Cortex of kidney (tissue), 1 donor: ENCODE measurements around the gene UMOD.

Source experiments
- DNase-seq: peaks from one replicate; lab custom pipeline; 2025; lab: John Stamatoyannopoulos, UW

UMOD gene

DNA sequence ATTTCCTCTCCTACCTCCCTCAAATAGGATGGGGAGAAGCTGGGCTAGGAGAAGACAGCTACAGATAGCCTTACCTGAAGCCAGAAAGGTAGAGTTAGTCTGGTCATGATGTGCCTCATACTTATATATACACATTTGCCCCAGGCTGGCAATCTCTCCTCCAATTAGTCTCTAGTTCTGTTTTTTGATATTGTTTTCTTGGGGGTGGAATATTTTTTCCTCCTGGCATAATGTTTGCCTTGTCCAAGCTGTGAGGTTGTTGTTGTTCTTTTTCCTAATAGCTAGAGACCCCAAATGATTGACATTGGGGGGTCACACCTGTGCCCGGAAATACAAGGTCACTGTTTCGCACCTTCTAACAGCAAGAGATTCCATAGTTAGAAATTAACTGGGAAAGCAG, at the start of gene UMOD:
UMOD (minus strand) TSS at position 101 of the 400 bp plus-strand sequence. CDS start 1,978 bp downstream, outside the sequence.
- DNase-seq: no peak

DNA sequence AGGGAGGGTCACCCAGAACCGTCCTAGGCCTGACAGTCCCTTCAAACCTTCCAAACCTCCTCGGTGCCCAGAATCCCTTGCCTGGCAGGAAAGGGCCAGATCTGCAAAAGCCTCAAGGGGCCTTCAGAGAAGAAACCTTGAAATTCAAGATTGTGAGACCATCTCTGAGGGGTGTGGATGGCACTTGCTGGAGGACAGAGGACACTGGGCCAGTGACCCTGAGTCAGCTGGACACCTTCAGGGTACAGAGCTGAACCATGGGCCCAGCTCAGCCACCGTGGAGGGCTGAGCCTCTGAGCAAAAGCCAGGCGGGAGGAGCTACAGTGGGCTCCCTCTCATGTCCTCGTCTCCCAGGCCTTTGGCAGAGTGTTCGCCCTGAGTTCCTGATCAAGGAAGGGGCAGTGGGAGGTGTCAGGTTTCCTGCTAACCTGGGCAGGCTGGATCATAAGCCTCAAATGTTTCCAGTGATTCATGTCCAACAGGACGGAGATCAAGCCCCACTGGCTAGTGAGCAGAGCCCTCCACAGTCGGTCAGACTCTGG, 49.0 kb upstream of the UMOD start:
- DNase-seq: no peak

DNA sequence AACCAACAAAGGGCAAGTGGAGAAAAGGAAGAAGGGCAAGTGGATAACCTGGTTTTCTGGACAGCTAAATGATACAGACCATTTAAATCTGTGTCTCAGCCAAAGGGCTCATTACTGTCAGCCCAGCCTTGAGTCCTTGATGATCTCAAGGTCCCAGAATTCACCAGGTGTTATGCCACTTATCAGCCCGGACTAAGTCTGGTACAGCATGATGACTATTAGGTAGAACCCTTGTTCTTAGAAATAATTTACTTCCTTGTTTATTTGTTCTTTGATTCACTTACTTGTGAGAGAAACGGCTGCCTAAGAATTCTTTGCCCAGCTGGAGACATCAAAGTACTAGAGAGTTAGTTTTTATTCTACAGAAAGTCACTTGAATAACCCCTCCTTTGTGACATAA, 48.6 kb upstream of the UMOD start:
- no peak for DNase-seq

DNA sequence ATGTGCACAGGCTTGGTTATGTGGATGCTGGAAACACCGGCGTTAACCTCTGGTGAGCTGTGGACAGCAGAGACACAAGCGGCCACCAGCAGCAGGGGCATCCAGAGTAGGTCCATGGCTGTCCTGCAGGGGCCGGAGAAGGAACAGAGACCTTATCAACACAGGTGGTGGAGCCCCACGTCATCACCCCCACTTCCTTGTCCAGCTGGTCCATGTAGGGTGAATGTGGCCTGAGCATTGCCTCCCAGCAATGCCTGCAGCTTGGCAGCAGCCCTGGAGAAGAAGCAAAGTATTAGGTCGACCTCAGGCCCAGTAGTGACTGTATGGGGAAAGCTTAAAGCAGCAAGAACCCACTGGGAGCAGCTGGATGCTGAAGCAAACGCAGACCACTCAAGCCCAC, 46.7 kb upstream of the UMOD start:
- DNase-seq: no peak

DNA sequence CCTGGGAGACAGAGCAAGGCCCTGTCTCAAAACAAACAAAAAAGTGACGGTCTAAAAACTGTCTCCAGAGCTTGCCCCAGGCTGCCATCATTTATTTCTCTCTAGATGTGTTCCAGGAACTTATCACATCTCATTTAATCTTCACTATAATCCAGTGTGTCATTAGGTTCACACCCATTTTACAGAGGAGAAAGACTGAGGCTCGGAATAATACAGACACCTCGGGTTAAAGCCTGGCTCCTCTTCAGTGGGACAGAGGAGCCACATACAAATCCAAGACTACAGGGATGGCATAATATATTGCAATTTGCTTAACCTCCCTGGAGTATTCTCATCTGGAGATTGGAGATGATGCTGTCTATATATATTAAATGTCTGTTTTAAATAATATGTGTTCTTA, 46.1 kb upstream of the UMOD start:
- no peak for DNase-seq

DNA sequence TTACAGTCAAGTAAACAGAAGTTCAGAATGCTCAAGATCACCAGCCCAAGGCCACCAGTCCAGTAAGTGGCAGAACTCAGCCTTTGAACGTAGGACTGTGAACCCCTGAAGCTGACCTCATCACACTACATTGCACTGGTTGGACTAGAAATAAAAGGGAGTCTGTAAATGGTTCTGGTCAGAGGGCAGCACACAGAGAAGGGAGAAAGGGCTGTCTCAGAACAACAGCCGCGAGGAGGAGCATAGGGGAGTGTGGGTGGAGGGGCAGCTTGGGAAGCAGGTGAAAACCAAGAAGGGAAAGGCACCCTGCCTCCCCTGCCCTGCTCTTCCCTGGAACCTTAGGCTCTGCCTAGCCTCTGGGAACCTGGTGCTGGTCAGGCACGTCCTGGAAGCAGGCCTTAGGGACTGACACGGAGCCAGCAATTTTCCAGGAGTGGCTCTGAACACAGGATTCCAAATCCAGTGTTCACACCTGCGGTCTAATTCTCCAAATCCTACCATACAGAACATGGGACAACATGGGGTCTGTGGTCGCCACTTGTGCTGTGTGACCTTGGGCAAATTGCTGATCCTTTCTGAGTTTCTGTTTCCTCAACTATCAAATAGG, 45.1 kb upstream of the UMOD start:
- DNase-seq: no peak

DNA sequence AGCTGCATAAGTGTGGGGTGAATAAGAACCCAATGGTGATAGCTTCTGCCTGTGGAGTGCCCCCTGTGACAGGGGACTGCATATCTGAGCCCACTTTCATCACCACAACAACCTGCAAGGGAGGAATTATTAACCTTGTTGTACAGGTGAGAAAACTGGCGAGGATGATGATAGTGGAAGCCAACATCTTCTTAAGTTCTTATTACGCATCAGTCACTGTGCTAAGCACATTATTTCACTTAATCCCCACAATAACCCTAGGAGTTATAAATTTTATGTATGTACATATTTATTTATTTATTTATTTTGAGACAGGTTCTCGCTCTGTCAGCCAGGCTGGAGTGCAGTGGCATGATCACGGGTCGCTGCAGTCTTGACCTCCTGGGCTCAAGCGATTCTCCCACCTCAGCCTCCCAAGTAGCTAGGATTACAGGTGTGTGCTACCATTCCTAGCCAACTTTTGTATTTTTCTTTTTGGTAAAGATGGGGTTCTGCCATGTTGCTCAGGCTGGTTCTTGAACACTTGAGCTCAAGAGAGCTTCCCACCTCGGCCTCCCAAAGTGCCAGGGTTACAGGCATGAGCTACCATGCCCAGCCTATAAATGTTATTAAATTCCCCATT, 44.4 kb upstream of the UMOD start:
- no peak for DNase-seq

DNA sequence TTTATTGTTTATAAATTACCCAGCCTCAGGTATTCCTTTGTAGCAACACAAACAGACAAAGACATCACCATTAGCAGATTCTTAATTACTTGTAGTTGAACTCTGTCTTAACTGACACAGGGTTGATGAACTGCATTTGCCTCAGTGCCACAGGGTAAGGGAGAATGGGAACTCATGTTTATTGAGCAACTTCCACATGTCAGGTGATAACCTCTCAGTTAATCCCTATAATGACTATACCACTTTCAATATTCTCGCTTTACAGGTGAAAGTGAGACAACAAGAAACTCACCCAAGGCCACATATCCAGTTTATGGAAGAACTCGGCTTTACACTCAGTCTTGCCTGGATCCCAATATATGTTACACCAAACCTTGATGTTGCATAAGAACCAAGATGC, 43.4 kb upstream of the UMOD start:
- no peak for DNase-seq

DNA sequence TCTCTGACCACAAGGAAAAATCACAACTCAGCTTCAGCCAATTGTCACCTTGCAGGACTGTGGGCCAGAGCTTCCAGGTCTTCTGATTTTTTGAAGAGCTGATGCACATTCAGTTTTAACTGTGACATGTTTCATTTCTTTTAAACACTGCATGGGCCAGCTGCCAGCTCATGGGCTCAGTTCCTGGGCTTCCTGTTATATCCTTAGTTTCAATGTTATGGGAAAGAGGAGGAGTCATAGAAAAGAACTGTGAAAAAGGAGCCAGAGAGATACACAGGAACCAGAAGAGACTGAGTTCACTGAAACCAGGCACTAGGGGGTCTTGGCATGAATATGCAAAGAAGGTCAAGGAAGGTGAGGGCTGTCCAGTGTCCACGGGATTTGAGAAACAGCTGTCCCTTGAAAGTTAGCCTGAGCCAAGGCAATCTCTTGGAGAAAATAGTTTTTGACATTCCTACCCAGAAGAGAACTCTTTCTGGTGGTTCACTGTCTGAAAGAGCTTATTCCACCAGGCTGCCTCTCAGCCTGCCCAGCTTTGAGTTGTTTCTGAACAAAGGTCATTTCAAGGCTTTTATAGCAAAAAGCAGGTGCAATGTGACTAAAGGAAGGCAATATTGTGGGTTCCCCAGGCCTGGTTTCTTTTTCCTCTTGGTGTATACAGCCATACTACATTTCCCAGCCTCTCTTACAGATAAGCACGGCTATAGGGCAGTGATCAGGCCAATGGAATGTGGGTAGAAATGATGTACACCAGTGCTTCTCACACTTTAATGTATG, 41.5 kb upstream of the UMOD start:
- no peak for DNase-seq

- no peak for DNase-seq
These were observed 38.5 kb upstream of the UMOD start for GRCh38 chr16:20391045-20391444.

GRCh38 chr16:20388854-20389253, 36.3 kb upstream of the UMOD start:
- DNase-seq: no peak

GRCh38 chr16:20387978-20388377, 35.5 kb upstream of the UMOD start:
- no peak for DNase-seq

DNA sequence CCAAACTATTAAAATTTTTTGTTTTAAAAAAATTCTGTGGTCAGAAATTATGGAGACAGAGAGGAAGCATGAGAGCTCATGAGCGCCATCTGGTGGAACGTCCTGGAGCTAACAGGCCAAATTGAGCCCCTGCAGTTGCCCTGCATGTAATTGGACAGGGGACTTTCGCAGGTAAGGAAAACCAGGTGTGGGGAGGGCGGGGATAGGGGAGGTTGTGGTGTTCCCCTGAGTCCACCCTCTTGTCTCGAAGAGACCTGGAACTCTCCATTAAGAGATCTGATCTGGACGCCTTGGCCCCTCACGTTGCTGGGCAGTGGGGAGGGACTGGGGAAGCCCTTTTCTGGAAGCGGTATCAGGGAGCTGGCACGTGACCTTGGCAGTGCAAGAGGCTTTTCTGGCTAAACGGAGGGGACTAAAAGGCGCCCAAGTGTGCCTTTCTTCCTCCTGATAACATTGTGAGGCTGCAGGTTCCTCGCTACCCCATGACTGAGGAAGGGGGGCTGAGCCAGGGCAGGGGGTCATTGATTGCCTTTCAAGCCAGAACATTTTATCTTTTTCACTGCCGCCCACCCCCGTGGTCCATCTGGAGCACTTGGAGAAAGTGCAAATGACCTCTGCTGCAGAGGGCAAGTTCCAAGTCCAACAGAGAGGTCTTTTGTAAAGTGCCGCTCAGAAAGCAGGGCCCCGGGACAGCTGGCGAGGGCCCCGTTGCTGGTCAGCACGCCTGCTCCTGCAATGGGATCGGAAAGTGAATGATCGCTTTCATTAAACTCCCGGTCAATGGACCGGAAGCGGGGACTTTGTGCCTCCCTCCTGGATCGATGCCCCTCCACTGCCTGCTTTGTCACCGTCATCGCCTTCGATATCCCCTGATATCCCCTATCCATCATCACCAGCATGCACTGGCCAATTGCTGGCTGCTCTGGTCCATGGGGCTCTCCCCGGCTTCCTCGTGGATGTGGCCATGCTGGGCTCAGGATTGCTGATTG, 33.6 kb upstream of the UMOD start:
- DNase-seq: no peak

GRCh38 chr16:20383106-20384029, 30.9 kb upstream of the UMOD start:
- DNase-seq: no peak

DNA sequence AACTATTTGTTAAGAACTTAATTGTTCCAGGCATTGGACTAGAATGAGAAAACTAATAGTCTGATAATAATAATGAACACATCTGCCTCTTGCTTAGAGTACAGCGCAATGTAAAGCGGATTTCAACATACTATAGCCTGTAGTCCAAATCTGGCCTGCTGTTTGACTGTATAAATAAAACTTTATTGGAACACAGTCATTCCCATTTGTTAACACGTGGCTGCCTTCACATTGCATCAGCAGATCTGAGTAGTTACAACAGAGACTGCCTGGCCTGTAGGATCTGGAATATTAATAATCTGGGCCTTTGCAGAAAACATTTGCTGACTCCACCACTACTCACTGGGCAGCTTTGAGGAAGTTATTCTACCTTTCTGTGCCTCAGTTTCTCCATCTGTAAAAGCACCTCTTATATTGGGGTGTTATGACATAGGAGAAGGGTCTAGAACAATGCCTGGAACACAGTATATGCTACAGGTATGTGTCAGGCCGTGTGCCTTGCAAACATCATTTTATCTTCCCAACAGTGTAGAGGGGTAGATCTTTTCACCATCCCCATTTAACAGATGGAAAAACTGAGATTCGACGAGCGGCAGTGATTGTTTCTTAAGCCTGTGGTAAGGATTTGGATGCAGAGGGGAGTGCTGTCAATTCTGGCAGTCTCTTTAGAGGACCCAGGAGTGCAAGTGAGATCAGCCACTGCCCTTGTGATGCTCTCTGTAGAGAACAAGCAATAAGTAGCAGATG, 29.9 kb upstream of the UMOD start:
- no peak for DNase-seq

DNA sequence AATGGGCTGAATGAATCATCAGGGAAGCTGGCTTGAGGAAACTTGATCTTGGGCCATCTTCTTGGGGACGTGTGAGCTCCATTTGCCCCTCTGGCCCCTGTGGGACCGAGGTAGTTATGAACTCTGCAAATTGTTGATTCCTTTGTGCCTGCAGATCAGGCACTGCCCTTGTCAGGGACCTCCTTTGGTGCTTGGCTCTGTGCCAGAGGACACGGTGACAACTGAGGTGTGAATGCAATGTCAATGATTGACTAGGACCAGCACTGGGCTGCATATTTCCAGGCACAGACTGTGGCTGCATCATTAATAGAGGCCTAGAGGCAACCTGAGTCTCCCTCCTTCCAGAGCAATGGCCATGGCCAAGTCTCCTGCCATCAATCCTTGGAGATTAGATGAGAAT, 28.3 kb upstream of the UMOD start:
- no peak for DNase-seq

GRCh38 chr16:20377181-20377580, 24.7 kb upstream of the UMOD start:
- DNase-seq: no peak

DNA sequence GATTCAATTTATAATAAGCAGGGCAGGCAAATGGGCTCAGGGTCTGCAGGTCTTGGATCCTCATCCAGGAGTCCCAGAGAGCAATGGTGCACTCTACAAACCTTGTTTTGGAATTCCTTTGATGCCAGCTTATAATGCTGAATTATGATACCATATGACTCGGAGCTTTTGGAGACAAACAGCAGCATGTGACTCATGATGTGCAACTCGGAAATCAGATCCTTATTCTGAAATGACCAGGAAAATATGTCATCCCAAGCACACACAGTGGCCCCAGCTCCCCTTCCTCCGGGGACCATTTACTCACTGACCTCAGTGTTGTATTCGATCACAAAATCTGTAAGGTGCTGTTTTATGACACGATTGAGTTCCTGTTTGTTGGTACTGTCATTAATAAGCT, 20.2 kb upstream of the UMOD start:
- no peak for DNase-seq

DNA sequence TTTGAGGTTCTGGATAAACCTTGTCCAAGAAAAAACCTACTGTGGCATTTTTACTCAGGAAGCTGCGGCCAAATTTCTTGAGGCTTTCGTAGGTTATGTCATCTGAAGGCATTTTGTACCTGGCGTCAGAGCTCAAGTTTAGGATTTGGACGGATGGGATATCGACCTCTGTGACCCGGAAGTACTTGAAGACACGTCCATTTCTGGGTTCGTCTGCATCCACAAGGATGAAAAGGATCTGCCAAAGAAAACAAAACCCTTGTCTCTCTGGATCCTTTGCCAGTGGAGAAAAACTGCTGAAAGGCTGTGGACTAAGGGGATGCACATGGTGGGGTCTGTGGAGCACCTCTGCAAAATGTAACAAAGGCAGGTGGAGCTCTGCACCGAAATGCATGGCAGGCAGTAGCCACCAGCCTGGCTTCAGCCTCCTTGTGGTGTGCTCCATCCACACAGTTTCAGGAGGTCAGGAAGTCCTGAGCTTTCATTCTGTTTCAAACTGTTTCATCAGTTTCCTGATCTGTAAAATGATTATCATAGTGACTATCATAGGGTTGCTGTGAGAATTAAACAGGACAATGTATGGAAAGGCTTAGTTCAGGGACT, 17.0 kb upstream of the UMOD start:
- no peak for DNase-seq

- DNase-seq: no peak
These were observed 11.5 kb upstream of the UMOD start for GRCh38 chr16:20364051-20364450.
